GM21737 (cell line): ENCODE measurements around the gene BTF3L4.

Experiments used
- ATAC-seq: cut with Tn5 transposase; IDR thresholded peaks from one replicate; pipeline ENCODE4 v1.9.1; 2021; ENCODE audit warnings: mild to moderate bottlenecking, moderate library complexity; ENCODE audit not compliant: unreplicated experiment

Gene BTF3L4

GRCh38 chr1:52122384-52122783 is 66.3 kb downstream of the BTF3L4 start:
- ATAC-seq: no peak

- no peak for ATAC-seq
These were observed 67.5 kb downstream of the BTF3L4 start for GRCh38 chr1:52123622-52124021.

- no peak for ATAC-seq
These were observed 69.8 kb downstream of the BTF3L4 start for GRCh38 chr1:52125736-52126359.

- ATAC-seq: no peak
These were observed 71.4 kb downstream of the BTF3L4 start for GRCh38 chr1:52127181-52128180.

- ATAC-seq: peak; percentile 61
These were observed 83.9 kb downstream of the BTF3L4 start for GRCh38 chr1:52139817-52140540.
